ENCODE measurements around the gene SIDT1. TPM values are rescaled to one million over a fixed set of nuclear protein-coding genes. Genes with fewer than 3 reads are reported as not detected.

Gene SIDT1
- total RNA-seq, 1 experiment from 2014 or later = not detected

DNA sequence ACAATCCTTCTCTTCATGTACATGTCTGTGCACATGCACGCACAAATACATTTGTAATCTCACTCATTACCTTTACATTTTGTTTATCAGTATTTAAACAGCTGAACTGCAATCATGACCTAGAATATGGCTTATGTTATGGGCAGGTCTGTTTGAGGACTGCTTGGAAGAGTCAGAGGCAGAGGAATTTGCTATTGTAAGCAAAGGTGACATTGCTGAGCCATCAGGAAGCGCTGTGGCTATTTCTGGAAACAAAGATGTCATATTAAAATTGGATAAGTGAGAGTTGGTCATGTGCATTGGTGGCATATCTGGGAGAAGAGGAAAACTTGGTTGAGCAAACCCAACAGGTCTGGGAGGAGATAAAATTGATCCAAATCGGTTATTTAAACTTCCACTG lies 122.5 kb downstream of the SIDT1 start:
- no peak for DNase-seq
- Histone ChIP-seq H3K4me3 (ENCODE audit: insufficient read depth, low read depth, low read length) (no peak overlapping the region), H3K27me3 (ENCODE audit: control insufficient read depth, insufficient read depth, low read length) (no peaks in the 10 kb centered on the region), H3K36me3 (replicated peaks; ENCODE audit: control insufficient read depth, insufficient read depth, low read length) (0 out of 2 replicates have a peak, but pooled peaks cover 1% of the 10 kb centered on the region)

- H3K4me3 ChIP-seq (ENCODE audit: insufficient read depth, low read depth, low read length) = no peak overlapping the region
- DNase-seq = no peak
- 0 out of 2 replicates have a peak, but pooled peaks cover 1% of the 10 kb centered on the region for H3K36me3 ChIP-seq (replicated peaks; ENCODE audit: control insufficient read depth, insufficient read depth, low read length)
- H3K27me3 ChIP-seq (ENCODE audit: control insufficient read depth, insufficient read depth, low read length) = no peaks in the 10 kb centered on the region
Measured at GRCh38 chr3:113658107-113658506, 125.8 kb downstream of the SIDT1 start.

- DNase-seq = no peak
- Histone ChIP-seq H3K4me3 (ENCODE audit: insufficient read depth, low read depth, low read length) (no peak overlapping the region), H3K27me3 (ENCODE audit: control insufficient read depth, insufficient read depth, low read length) (no peaks in the 10 kb centered on the region), H3K36me3 (replicated peaks; ENCODE audit: control insufficient read depth, insufficient read depth, low read length) (0 out of 2 replicates have a peak, but pooled peaks cover 1% of the 10 kb centered on the region)
Measured at GRCh38 chr3:113659101-113659541, 126.8 kb downstream of the SIDT1 start.

- no peak overlapping the region for H3K4me3 ChIP-seq (ENCODE audit: insufficient read depth, low read depth, low read length)
- DNase-seq = no peak
- no peaks in the 10 kb centered on the region for H3K27me3 ChIP-seq (ENCODE audit: control insufficient read depth, insufficient read depth, low read length)
- 0 out of 2 replicates have a peak, but pooled peaks cover 1% of the 10 kb centered on the region for H3K36me3 ChIP-seq (replicated peaks; ENCODE audit: control insufficient read depth, insufficient read depth, low read length)
Measured at GRCh38 chr3:113659996-113660395, 127.6 kb downstream of the SIDT1 start.

GRCh38 chr3:113660458-113660857 lies 128.1 kb downstream of the SIDT1 start:
- Histone ChIP-seq H3K27me3 (ENCODE audit: control insufficient read depth, insufficient read depth, low read length) (no peaks in the 10 kb centered on the region), H3K4me3 (ENCODE audit: insufficient read depth, low read depth, low read length) (no peak overlapping the region), H3K36me3 (replicated peaks; ENCODE audit: control insufficient read depth, insufficient read depth, low read length) (0 out of 2 replicates have a peak, but pooled peaks cover 1% of the 10 kb centered on the region)
- no peak for DNase-seq

DNA sequence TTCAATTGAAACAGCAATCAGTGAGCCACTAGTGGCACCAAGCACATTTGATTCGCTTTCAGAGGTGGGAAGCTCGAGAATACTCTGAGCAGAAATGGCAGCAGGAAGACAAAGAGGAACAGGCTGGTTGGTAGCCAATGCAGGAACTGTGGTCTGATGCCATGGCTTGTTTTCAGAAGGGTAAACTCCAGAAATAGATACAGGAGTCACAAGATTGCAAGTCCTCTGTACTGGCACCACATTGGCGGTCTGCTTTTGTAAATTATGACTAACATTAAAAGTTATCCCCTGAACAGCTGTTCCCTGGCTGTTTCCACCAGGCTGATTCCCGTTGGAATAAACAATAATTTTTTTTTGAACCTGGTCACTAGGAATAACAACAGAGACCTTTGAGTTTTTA lies 128.5 kb downstream of the SIDT1 start:
- 0 out of 2 replicates have a peak, but pooled peaks cover 1% of the 10 kb centered on the region for H3K36me3 ChIP-seq (replicated peaks; ENCODE audit: control insufficient read depth, insufficient read depth, low read length)
- no peak for DNase-seq
- H3K27me3 ChIP-seq (ENCODE audit: control insufficient read depth, insufficient read depth, low read length) = no peaks in the 10 kb centered on the region
- no peak overlapping the region for H3K4me3 ChIP-seq (ENCODE audit: insufficient read depth, low read depth, low read length)

- Histone ChIP-seq H3K27me3 (ENCODE audit: control insufficient read depth, insufficient read depth, low read length) (no peaks in the 10 kb centered on the region), H3K4me3 (ENCODE audit: insufficient read depth, low read depth, low read length) (no peak overlapping the region), H3K36me3 (replicated peaks; ENCODE audit: control insufficient read depth, insufficient read depth, low read length) (0 out of 2 replicates have a peak, but pooled peaks cover 1% of the 10 kb centered on the region)
- no peak for DNase-seq
Measured at GRCh38 chr3:113662824-113663223, 130.5 kb downstream of the SIDT1 start.

- H3K27me3 ChIP-seq (ENCODE audit: control insufficient read depth, insufficient read depth, low read length) = no peaks in the 10 kb centered on the region
- 0 out of 2 replicates have a peak, but pooled peaks cover 1% of the 10 kb centered on the region for H3K36me3 ChIP-seq (replicated peaks; ENCODE audit: control insufficient read depth, insufficient read depth, low read length)
- DNase-seq = no peak
- H3K4me3 ChIP-seq (ENCODE audit: insufficient read depth, low read depth, low read length) = no peak overlapping the region
Measured at GRCh38 chr3:113663324-113663750, 131.0 kb downstream of the SIDT1 start.

- DNase-seq = no peak
- H3K36me3 ChIP-seq (replicated peaks; ENCODE audit: control insufficient read depth, insufficient read depth, low read length) = 0 out of 2 replicates have a peak, but pooled peaks cover 1% of the 10 kb centered on the region
- H3K4me3 ChIP-seq (ENCODE audit: insufficient read depth, low read depth, low read length) = no peak overlapping the region
Measured at GRCh38 chr3:113663761-113664160, 131.4 kb downstream of the SIDT1 start.

GRCh38 chr3:113664523-113665094 lies 132.3 kb downstream of the SIDT1 start:
- Histone ChIP-seq H3K27me3 (ENCODE audit: control insufficient read depth, insufficient read depth, low read length) (no peaks in the 10 kb centered on the region), H3K36me3 (replicated peaks; ENCODE audit: control insufficient read depth, insufficient read depth, low read length) (no peaks in the 10 kb centered on the region), H3K4me3 (ENCODE audit: insufficient read depth, low read depth, low read length) (no peak overlapping the region)
- no peak for DNase-seq

More at GRCh38 chr3:113663761-113664160, 131.4 kb downstream of the SIDT1 start:
- no peaks in the 10 kb centered on the region for H3K27me3 ChIP-seq (ENCODE audit: control insufficient read depth, insufficient read depth, low read length)

- DNase-seq = peak; percentile 5
- Histone ChIP-seq H3K36me3 (replicated peaks; ENCODE audit: control insufficient read depth, insufficient read depth, low read length) (no peaks in the 10 kb centered on the region), H3K4me3 (ENCODE audit: insufficient read depth, low read depth, low read length) (no peak overlapping the region), H3K27me3 (ENCODE audit: control insufficient read depth, insufficient read depth, low read length) (no peaks in the 10 kb centered on the region)
Measured at GRCh38 chr3:113668015-113668414, 135.7 kb downstream of the SIDT1 start.

DNA sequence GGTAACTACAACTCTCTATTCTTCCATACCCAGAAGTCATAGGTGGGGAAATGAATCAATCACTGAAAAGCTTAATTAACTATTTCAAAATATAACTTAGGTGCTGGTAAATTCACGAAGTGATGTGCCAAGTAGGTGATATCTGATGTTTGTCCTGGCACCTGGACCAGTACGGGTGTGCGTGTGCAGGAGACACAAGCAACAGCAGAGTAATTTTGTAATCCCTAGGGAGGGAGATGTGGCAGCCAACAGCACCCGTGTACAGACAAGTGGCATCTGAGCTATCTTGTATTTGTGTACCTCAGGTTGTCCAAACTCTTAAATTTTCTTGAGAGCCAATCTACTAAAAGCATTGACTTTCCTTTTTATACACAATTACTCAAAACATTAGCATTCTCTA lies 141.2 kb downstream of the SIDT1 start:
- Histone ChIP-seq H3K36me3 (replicated peaks; ENCODE audit: control insufficient read depth, insufficient read depth, low read length) (no peaks in the 10 kb centered on the region), H3K4me3 (ENCODE audit: insufficient read depth, low read depth, low read length) (no peak overlapping the region), H3K27me3 (ENCODE audit: control insufficient read depth, insufficient read depth, low read length) (no peaks in the 10 kb centered on the region)
- DNase-seq = no peak

DNA sequence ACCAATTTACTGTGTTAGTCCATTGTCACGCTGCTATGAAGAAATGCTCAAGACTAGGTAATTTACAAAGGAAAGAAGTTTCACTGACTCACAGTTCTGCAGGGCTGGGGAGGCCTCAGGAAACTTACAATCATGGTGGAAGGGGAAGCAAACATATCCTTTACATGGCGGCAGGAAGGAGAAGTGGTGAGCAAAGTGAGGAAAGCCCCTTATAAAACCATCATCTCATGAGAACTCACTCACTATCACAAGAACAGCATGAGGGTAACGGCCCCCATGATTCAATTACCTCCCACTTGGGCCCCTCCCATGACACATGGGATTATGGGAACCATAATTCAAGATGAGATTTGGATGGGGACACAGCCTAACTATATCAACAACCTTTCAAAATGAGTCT lies 143.9 kb downstream of the SIDT1 start:
- no peaks in the 10 kb centered on the region for H3K36me3 ChIP-seq (replicated peaks; ENCODE audit: control insufficient read depth, insufficient read depth, low read length)
- no peak overlapping the region for H3K4me3 ChIP-seq (ENCODE audit: insufficient read depth, low read depth, low read length)
- DNase-seq = no peak
- no peaks in the 10 kb centered on the region for H3K27me3 ChIP-seq (ENCODE audit: control insufficient read depth, insufficient read depth, low read length)

- peak; percentile 17 for DNase-seq
- no peak overlapping the region for H3K4me3 ChIP-seq (ENCODE audit: insufficient read depth, low read depth, low read length)
- H3K27me3 ChIP-seq (ENCODE audit: control insufficient read depth, insufficient read depth, low read length) = no peaks in the 10 kb centered on the region
Measured at GRCh38 chr3:113677737-113678136, 145.4 kb downstream of the SIDT1 start.

GRCh38 chr3:113678773-113679172 lies 146.4 kb downstream of the SIDT1 start:
- no peak for DNase-seq
- no peaks in the 10 kb centered on the region for H3K36me3 ChIP-seq (replicated peaks; ENCODE audit: control insufficient read depth, insufficient read depth, low read length)
- no peak overlapping the region for H3K4me3 ChIP-seq (ENCODE audit: insufficient read depth, low read depth, low read length)
- no peaks in the 10 kb centered on the region for H3K27me3 ChIP-seq (ENCODE audit: control insufficient read depth, insufficient read depth, low read length)

More at GRCh38 chr3:113677737-113678136, 145.4 kb downstream of the SIDT1 start:
- H3K36me3 ChIP-seq (replicated peaks; ENCODE audit: control insufficient read depth, insufficient read depth, low read length) = no peaks in the 10 kb centered on the region
